Endothelial cell of umbilical vein (primary cell): Measurements from ENCODE around the gene MME. TPM values are rescaled to one million over a fixed set of nuclear protein-coding genes. Genes with fewer than 3 reads are reported as not detected.

Experiments
- BruUV-seq: library from RNA; stranded (reverse); fragments of 400-500 nt; replicated peaks from 2 replicates; lab custom pipeline; 2021; lab: Mats Ljungman, UMichigan
- CTCF ChIA-PET: fragments of 300-600, 350-600 bp; sonication (Branson Sonifier 250); formaldehyde crosslinking; loops from one replicate; lab custom pipeline; 2021; ENCODE audit warnings: antibody characterized with exemption, inconsistent platforms; lab: Charles Lee
- POLR2A ChIA-PET: fragments of 300-600, 350-600 bp; sonication (Branson Sonifier 250); formaldehyde crosslinking; loops from one replicate; lab custom pipeline; 2021; ENCODE audit warnings: antibody characterized with exemption, inconsistent platforms; lab: Charles Lee
- DNase-seq: peaks from one replicate; pipeline ENCODE4 v3.0.0-alpha.2; 2011; ENCODE audit warnings: low read depth, low spot score
- FAIRE-seq: peaks from 2 replicates; lab custom pipeline; 2011; peaks lifted over from hg19 to GRCh38; lab: Jason Lieb, UNC
- H2AFZ ChIP-seq: 2 replicates; pipeline ENCODE4 v1.6.0; 2012; ENCODE audit warnings: low read depth, low read length, control low read depth, inconsistent platforms
- H3K27ac ChIP-seq: 2 replicates; pipeline ENCODE4 v1.5.1; 2011; ENCODE audit warnings: low read depth, mild to moderate bottlenecking, control low read depth, low read length, moderate library complexity; ENCODE audit not compliant: insufficient read depth
- H3K27me3 ChIP-seq, 2 experiments: 2 replicates each; pipeline versions ENCODE4 v1.6.0 to v1.6.1; 2011; ENCODE audit warnings: low read length in 2 of 2, mixed read lengths in 1 of 2; ENCODE audit not compliant: control insufficient read depth in 2 of 2, insufficient read depth in 2 of 2
- H3K36me3 ChIP-seq, 2 experiments: 2 replicates in 1 of 2; 3 replicates in 1 of 2; pipeline ENCODE4 v1.5.1; 2011; ENCODE audit warnings: low read length in 2 of 2, mild to moderate bottlenecking in 1 of 2, moderate library complexity in 1 of 2; ENCODE audit not compliant: control insufficient read depth in 2 of 2, insufficient read depth in 2 of 2; ENCODE audit errors: extremely low read depth in 1 of 2
- H3K4me1 ChIP-seq: 3 replicates; pipeline ENCODE4 v1.5.1; 2011; ENCODE audit warnings: mild to moderate bottlenecking, low read length; ENCODE audit not compliant: control insufficient read depth, insufficient read depth; ENCODE audit errors: extremely low read depth
- H3K4me2 ChIP-seq: 2 replicates; pipeline ENCODE4 v1.6.1; 2011; ENCODE audit warnings: low read length, control low read depth, mixed read lengths; ENCODE audit not compliant: insufficient read depth
- H3K4me3 ChIP-seq, 3 experiments: fragments of 200-600 bp in 1 of 3; sonication (generic), shearing (Covaris generic) in 1 of 3; replicated peaks in 1 of 3; 2 replicates each; pipeline ENCODE4 v1.5.1; 2011 to 2016; ENCODE audit warnings: control low read depth in 3 of 3, low read length in 3 of 3, mild to moderate bottlenecking in 2 of 3, inconsistent platforms in 1 of 3, low read depth in 1 of 3, moderate library complexity in 1 of 3; ENCODE audit not compliant: insufficient read depth in 1 of 3
- H3K79me2 ChIP-seq: 2 replicates; pipeline ENCODE4 v1.6.0; 2012; ENCODE audit warnings: low read length, inconsistent platforms; ENCODE audit not compliant: control insufficient read depth, insufficient read depth
- H3K9ac ChIP-seq: replicated peaks from 2 replicates; pipeline ENCODE3; 2011; ENCODE audit warnings: low read length, control low read depth; ENCODE audit not compliant: insufficient read depth; ENCODE audit errors: extremely low read depth
- H3K9me1 ChIP-seq: replicated peaks from 3 replicates; pipeline ENCODE4 v1.6.0; 2011; ENCODE audit warnings: mild to moderate bottlenecking, low read length; ENCODE audit not compliant: control insufficient read depth, insufficient read depth; ENCODE audit errors: extremely low read depth
- H3K9me3 ChIP-seq: replicated peaks from 2 replicates; pipeline ENCODE4 v1.5.1; 2012; ENCODE audit warnings: low read length, inconsistent platforms; ENCODE audit not compliant: control insufficient read depth, insufficient read depth
- H4K20me1 ChIP-seq: replicated peaks from 2 replicates; pipeline ENCODE3; 2011; ENCODE audit warnings: mild to moderate bottlenecking, low read length; ENCODE audit not compliant: control insufficient read depth, insufficient read depth; ENCODE audit errors: extremely low read depth
- EZH2 ChIP-seq: IDR thresholded peaks from 2 replicates; pipeline ENCODE4 v1.6.1; 2012; ENCODE audit warnings: borderline replicate concordance, low read depth, mild to moderate bottlenecking, moderate library complexity, low read length, inconsistent platforms; ENCODE audit not compliant: severe bottlenecking
- FOS ChIP-seq: IDR thresholded peaks from 2 replicates; pipeline ENCODE4 v1.6.1; 2011; ENCODE audit warnings: mild to moderate bottlenecking, low read length, moderate library complexity, borderline replicate concordance; ENCODE audit not compliant: insufficient read depth
- GATA2 ChIP-seq: IDR thresholded peaks from 2 replicates; pipeline ENCODE4 v1.7.0; 2011; ENCODE audit warnings: low read depth, mild to moderate bottlenecking, moderate library complexity, mixed read lengths, low read length; ENCODE audit not compliant: insufficient read length, insufficient read depth
- JUN ChIP-seq: IDR thresholded peaks from 2 replicates; pipeline ENCODE4 v1.6.1; 2011; ENCODE audit warnings: borderline replicate concordance, low read depth; ENCODE audit not compliant: insufficient read length, insufficient read depth
- MYC ChIP-seq: IDR thresholded peaks from one replicate; pipeline ENCODE4 v1.6.1; 2011; ENCODE audit warnings: mild to moderate bottlenecking, low read depth, low read length
- POLR2A ChIP-seq: IDR thresholded peaks from 2 replicates; pipeline ENCODE4 v1.6.1; 2012; ENCODE audit warnings: low read depth, mild to moderate bottlenecking, control low read depth, low read length
- POLR2AphosphoS5 ChIP-seq: IDR thresholded peaks from 2 replicates; pipeline ENCODE4 v1.6.1; 2012; ENCODE audit warnings: low read depth, mild to moderate bottlenecking, control low read depth, low read length, moderate library complexity; ENCODE audit not compliant: insufficient read depth
- dilution Hi-C: fragments of 300-500 bp; cut with MboI; formaldehyde crosslinking; loops from one replicate; pipeline ENCODE4 v1.15.0; 2019; ENCODE audit warnings: low sequenced_read_pairs; ENCODE audit not compliant: extremely low pct_ligation_motif_present
- intact Hi-C: fragments of 100-400 bp; cut with micrococcal nuclease; formaldehyde crosslinking; loops from one replicate; pipeline ENCODE4 v1.10.0; 2022
- polyA plus RNA-seq, 4 experiments: library from polyadenylated mRNA; depleted of rRNA in 3 of 4; stranded (reverse) in 3 of 4; unstranded in 1 of 4; fragments of >200 nt; gene quantifications; 2 replicates each; pipeline versions ENCODE4 v1.2.1 to v1.2.3, GENCODE V29; 2011 to 2012; ENCODE audit warnings: missing spikeins in 1 of 4
- total RNA-seq: library from RNA; stranded (reverse); gene quantifications from 2 replicates; pipeline ENCODE4 v1.2.3, GENCODE V29; 2021

Gene MME
- total and polyA plus RNA-seq, 2 donors (not counting 3 experiments of a cell fraction or from before 2014, with no cell fraction given) = 6.0 to 10.5 TPM

GRCh38 chr3:155110022-155110421 is 29.9 kb downstream of the MME start:
- Histone ChIP-seq H3K4me3 (no peak overlapping the region), H3K9me1 (no peaks in the 10 kb centered on the region), H3K27me3 (no peaks in the 10 kb centered on the region), H3K79me2 (no peaks in the 10 kb centered on the region), H3K4me1 (no peaks in the 10 kb centered on the region), H3K4me2 (no peak overlapping the region), H4K20me1 (no peaks in the 10 kb centered on the region), H3K9ac (no peak overlapping the region), H2AFZ (no peak overlapping the region), H3K36me3 (no peaks in the 10 kb centered on the region), H3K9me3 (no peaks in the 10 kb centered on the region), H3K27ac (no peak overlapping the region)
- no peak for TF ChIP-seq JUN
- POLR2A ChIA-PET = no interaction called here
- DNase-seq (no peak), FAIRE-seq (no peak)
- CTCF ChIA-PET = no interaction called here
- BruUV-seq = no TSS peak
- dilution Hi-C loops = no loop called here
- intact Hi-C loops = no loop called here

GRCh38 chr3:155110996-155111901 is 31.1 kb downstream of the MME start:
- TF ChIP-seq FOS = no peak
- no peak for TF ChIP-seq EZH2
- no peak for TF ChIP-seq JUN
- TF ChIP-seq GATA2 = no peak
- TF ChIP-seq POLR2A = no peak
- no peak for TF ChIP-seq POLR2AphosphoS5
- no peak for TF ChIP-seq MYC
- dilution Hi-C loops = no loop called here
- Histone ChIP-seq H3K4me1 (no peaks in the 10 kb centered on the region), H3K27ac (no peak overlapping the region), H3K9me1 (no peaks in the 10 kb centered on the region), H3K27me3 (no peaks in the 10 kb centered on the region), H4K20me1 (no peaks in the 10 kb centered on the region), H3K4me3 (no peak overlapping the region), H3K36me3 (no peaks in the 10 kb centered on the region), H3K79me2 (no peaks in the 10 kb centered on the region), H3K9me3 (no peaks in the 10 kb centered on the region), H3K4me2 (no peak overlapping the region), H2AFZ (no peak overlapping the region), H3K9ac (no peak overlapping the region)
- intact Hi-C loops = no loop called here
- FAIRE-seq (peak; percentile 24), DNase-seq (no peak)
- CTCF ChIA-PET = no interaction called here
- BruUV-seq = no TSS peak
- POLR2A ChIA-PET = no interaction called here
